Stimulated activated naive CD8-positive, alpha-beta T cell treated with anti-CD3 and anti-CD28 coated beads, Interleukin-15, Interleukin-2, amounts not matched to agents 100 U/mL and 50 U/mL, for 24 hours (primary cell): ENCODE measurements around the gene AGPAT2.

ENCODE experiments used
- ATAC-seq: fragments of 150-1000 bp; cut with Tn5 transposase; one replicate; pipeline ENCODE4 v1.10.0; 2021
- DNase-seq: peaks from one replicate; pipeline ENCODE4 v3.0.0; 2021

The AGPAT2 gene

DNA sequence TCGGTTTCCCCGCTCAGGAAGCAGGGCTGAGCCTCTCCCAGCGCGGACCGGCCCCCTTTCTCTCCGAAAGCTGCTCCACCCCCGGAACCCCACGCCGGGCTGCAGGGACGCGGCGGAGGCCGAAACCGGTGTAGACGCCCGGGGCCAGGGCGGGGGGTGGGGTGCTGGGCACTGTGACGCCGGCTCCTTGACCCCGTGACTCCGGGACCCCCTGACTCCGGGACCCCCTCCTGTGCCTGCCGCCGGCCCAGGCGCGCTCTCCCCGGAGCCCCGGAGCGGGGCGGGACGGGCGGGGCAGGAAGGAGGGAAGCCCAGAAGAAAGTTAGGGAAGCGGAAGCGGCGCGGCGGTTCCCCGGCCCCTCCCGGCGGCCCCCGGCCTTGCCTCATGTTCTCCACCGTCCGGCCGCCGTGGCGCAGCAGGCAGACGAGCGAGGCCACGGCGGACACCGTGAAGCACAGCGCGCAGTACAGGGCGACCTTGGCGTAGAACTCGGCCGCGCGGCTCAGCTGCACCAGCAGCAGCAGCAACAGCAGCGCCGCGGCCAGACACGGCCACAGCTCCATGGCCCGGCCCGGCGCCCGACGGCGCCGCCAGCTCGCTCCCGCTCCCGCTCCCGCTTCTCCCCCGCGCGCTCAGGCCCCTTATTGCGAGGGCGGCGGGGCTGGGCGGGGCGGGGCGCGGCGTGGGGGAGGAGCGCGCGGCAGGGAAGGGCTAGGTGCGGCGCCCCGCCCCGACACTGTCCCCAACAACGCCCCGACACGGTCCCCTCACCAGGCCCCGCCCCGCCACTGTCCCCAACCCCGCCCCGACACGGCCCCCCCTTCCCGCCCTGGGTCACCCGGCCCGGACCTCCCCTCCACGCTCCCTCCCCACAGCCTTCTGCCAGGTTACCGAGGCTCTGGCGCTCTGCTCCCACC is at the start of gene AGPAT2:
AGPAT2 (minus strand) TSS at position 664 of the 918 bp plus-strand sequence; CDS start at position 564, 100 bp downstream.
- DNase-seq (peak; percentile 82), ATAC-seq (peak; percentile 85)

DNA sequence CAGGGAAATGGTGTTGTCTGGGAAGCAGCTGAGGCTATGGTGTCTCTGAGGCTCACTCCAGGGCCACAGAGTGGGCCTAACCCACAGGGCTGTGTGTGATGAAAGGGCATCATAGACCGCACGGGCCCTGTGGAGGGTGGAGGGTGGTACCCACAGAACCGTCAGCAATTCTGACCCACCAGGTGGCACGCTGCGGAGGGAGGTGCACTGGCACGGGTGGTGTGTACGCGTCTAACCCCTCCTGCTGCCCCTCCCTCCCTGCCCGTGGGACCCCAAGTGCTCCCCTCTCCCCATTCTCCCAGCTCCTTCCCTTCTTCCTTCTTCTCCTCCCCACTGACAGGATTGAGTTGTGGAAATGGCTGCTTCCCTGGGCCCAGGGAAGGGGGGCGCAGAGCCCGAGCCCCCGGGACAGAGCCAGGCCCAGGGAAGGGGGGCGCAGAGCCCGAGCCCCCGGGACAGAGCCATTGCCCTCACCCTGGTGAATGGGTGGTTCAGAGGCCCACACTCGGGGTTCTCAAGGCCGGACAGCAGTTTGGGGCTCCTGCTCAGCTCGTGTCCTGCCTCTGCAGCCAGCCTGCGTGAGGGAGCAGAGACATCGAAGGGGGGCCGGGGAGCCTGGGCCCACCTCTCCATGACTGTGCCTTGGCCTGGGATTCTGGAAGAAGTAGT is 48.7 kb upstream of the AGPAT2 start:
- no peak for DNase-seq
- no peak for ATAC-seq

DNA sequence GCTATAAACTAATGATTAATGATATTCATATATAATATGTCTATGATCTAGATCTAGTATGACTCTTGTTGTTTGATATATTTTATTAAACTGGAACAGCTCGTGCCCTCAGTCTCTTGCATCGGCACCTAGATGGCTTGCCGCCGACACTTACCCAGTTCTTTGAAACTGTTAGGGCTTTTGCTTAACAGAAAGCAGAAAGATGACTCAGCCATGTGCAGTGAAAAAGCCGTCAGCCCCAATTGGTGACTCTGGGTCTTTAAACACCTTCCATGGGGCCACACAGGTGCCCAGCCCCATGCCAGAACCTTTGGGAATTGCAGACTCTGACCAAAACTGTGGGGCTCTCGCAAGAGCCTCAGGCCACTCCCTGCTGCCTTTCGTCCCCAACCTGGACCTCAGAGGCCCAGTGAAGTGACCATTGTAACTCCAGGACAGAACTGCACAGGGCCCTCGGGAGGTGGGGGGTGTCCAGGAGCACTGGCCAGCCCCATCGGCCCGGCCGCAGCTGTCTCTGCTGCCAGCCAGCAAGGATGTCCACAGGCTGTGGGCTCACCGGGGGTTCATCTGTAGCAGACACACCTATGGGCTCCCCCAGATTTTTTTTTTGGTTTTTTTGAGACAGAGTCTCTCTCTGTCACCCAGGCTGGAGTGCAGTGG is 47.7 kb upstream of the AGPAT2 start:
- ATAC-seq (peak; percentile 21), DNase-seq (no peak)

- DNase-seq (no peak), ATAC-seq (no peak)
These were observed 46.4 kb upstream of the AGPAT2 start for GRCh38 chr9:136733611-136734010.

GRCh38 chr9:136732444-136733178 is 45.4 kb upstream of the AGPAT2 start:
- DNase-seq (no peak), ATAC-seq (no peak)

- ATAC-seq = no peak
These were observed 42.7 kb upstream of the AGPAT2 start for GRCh38 chr9:136729926-136730325.

DNA sequence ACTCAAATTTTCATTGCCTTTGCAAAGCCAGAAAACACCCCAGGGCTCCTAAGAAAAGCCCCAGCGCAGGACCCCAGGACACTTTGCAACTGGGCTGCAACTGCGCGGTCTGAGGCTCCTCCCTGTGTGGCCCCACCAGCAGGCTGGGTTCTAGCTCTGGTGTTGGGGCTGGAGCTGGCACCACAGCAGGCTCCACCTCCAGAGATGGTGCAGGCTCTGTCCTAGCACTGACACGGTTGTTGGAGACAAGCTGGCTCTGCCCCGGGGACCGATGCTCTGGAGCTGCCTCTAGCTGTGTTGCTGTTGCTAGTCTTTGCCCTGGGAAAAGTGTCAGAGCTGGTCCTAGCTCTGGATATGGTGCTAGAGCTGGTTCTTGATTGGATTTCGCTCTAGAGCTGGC is 41.9 kb upstream of the AGPAT2 start:
- ATAC-seq = peak; percentile 15

More at GRCh38 chr9:136729926-136730325, 42.7 kb upstream of the AGPAT2 start:
- DNase-seq = no peak

GRCh38 chr9:136728548-136729123 is 41.4 kb upstream of the AGPAT2 start:
- ATAC-seq = peak; percentile 7
- no peak for DNase-seq

More for the DNA sequence above, 41.9 kb upstream of the AGPAT2 start:
- DNase-seq = no peak

GRCh38 chr9:136728080-136728547 is 40.9 kb upstream of the AGPAT2 start:
- peak; percentile 95 for DNase-seq

GRCh38 chr9:136726631-136727191 is 39.5 kb upstream of the AGPAT2 start:
- ATAC-seq (no peak), DNase-seq (no peak)

More at GRCh38 chr9:136728080-136728547, 40.9 kb upstream of the AGPAT2 start:
- ATAC-seq = peak; percentile 61

DNA sequence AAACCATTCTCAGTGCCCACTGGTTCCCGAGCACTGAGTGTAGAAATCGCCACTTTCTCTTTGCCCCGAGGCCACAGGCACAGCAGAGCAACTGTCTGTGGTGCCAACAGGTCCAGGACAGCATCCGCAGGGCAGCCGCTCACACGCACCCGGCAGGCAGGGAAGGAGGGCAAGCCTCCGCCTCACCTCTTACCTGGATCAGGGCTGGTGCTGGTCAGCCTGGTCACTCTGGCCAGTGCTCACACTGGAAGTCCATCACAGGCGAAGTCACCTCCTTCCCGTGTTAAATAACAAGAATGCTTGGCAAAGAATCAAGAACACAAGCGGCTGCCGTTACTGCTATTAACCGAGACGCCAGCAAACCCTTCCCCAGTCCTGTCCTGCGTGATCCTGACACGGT is 38.9 kb upstream of the AGPAT2 start:
- no peak for DNase-seq
- no peak for ATAC-seq

GRCh38 chr9:136725612-136726011 is 38.4 kb upstream of the AGPAT2 start:
- DNase-seq (no peak), ATAC-seq (no peak)

DNA sequence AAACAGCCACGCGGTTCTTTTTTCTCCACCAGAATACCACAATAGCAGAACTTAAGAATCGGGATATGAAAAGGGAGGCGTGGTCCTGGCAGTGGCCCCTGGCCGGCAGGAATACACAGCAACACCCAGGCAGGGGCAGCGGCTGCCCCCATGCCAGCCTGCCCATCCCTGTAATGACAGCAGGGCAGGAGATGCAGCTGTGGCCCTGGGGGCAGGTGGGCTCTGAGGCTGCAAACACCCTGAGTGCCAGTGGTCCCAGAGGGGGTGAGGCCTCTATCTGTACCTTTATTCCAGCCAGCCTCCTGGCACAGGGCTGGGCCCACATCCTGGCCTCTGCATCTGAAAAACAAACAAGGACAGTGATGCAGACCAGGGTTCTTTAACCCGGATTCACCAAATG is 37.5 kb upstream of the AGPAT2 start:
- DNase-seq (no peak), ATAC-seq (no peak)

GRCh38 chr9:136723989-136724388 is 36.7 kb upstream of the AGPAT2 start:
- no peak for DNase-seq
- no peak for ATAC-seq

GRCh38 chr9:136723362-136723976 is 36.2 kb upstream of the AGPAT2 start:
- ATAC-seq (no peak), DNase-seq (no peak)

- ATAC-seq = peak; percentile 5
These were observed 35.7 kb upstream of the AGPAT2 start for GRCh38 chr9:136722969-136723356.

GRCh38 chr9:136722093-136722968 is 35.1 kb upstream of the AGPAT2 start:
- ATAC-seq = no peak
- DNase-seq = no peak

More at GRCh38 chr9:136722969-136723356, 35.7 kb upstream of the AGPAT2 start:
- DNase-seq = no peak

DNA sequence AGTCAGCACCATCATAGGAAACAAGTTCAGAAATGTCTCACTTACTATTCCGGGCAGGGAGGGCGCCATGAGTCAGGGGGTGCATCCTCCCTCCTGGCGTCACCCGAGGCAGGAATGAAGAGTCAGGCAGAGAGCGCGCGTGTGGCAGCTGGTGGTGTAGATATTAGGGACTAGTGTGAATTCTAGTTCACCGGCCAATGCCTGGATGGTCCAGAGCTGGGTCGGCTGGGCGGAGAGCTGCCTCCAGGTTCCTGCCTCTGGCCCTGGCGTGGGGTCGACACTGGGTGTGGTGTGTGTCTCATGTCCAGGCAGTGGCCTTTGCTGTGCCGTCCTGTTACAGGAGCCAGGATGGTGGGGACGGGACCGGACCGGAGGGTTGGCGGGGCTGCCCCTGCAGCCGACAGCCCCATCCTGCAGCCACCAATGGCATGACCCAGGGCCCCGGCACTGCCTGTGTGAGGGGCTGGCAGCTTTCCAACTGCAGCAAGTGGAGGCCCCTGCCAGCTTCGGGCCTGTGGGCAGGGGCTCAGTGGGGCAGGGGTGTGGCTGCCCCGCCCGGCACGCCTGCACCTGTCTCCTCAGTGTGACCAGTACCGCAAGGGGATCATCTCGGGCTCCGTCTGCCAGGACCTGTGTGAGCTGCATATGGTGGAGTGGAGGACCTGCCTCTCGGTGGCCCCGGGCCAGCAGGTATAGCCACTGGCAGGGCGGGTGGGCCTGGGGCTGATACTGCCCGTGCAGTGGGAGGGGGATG is 34.3 kb upstream of the AGPAT2 start:
- no peak for ATAC-seq

DNA sequence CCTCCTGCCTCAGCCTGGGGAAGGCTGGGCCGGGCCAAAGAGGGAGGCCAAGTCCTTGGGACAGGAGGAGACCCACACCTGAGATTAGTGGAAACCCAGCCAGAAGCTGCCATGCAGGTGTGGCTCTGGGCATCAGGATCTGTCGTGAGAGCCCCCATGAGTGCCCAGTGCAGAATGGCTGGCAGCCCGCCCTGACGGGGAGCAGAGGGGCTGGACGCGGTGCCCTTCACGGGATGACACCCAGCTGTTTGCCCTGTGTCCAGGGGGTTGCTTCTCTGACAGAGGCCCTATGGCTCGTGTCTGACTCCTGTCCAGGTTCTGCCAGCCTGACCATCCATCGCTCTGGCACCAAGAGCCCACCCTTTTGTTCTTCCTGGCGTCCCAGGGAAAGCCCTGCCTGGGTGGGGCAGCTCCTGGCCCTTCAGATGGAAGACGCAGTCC is 33.7 kb upstream of the AGPAT2 start:
- no peak for DNase-seq
- no peak for ATAC-seq

More for the DNA sequence above, 34.3 kb upstream of the AGPAT2 start:
- no peak for DNase-seq
